ENCODE results near the gene IRF3. TPM values are rescaled to one million over a fixed set of nuclear protein-coding genes. Genes with fewer than 3 reads are reported as not detected.

Gene IRF3
- total RNA-seq, 1 experiment from 2014 or later = 205 TPM

DNA sequence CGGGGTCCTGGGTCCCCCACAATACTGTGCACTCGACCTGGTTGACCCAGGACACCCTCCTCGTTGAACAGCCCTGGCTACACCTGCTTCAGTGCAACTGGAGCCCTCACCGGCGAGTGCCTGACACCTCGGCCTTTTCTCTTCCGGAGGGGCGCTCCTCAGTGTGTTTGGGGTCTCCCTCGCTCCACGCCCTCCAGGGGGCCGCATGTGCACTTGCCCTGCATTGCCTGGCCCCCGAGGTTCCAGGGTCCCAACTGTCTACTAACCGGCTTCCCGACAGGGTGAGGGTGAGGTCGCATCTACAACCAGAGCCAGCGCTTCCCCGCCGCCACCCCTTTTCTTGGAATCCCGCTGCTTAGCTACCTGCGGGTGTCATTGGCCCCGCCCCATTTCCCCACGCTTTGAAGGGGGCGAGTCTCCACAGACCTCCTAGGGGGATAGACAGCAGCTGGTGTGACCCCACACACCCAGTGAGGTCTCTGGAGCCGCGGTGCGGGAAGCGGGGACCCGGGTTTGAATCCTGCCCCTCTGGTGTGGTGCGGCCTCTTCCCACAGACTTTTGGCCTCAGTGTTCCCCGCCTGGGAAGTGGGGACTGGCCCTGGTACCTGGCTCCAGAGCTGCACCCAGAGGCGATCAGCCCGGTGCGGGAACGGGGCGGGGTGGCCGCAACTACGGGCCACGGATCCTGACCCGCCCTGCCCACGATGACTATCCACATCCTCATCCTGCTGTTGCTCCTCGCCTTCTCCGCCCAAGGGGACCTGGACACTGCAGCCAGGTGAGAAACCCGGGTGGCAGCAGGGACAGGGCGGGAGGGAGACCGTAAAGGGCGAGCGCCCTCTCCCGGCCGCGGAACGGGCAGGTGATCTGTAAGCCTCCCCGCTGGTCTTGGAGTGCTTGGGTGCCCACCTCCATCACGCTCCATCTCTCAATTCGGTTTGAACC, 23.7 kb upstream of the IRF3 start, which contains the start of gene ADM5:
ADM5 (plus strand) TSS at position 462 of the 946 bp plus-strand sequence; CDS start at position 706, 244 bp downstream.
- peaks cover 26 to 52% of the 10 kb centered on the region in 2 experiments for H3K4me1 Mint-ChIP-seq
- H3K23ac ChIP-seq (ENCODE audit: insufficient read length, low read depth, low read length) = no peak within 1 kb of the TSS
- H4K5ac ChIP-seq (ENCODE audit: insufficient read length, low read depth, low read length) = no peak within 1 kb of the TSS
- H3K9me3 ChIP-seq (ENCODE audit: control insufficient read depth, low read depth, low read length) = no peaks in the 10 kb centered on the region
- no peak within 1 kb of the TSS for H2BK120ac ChIP-seq (ENCODE audit: low read depth, low read length, poor library complexity, severe bottlenecking)
- no peak within 1 kb of the TSS for H2BK5ac ChIP-seq (ENCODE audit: insufficient read length, low read length)
- H3K27me3 Mint-ChIP-seq (ENCODE audit: low read depth) = no peaks in the 10 kb centered on the region; the same call in 1 of the 2 replicates
- H2BK15ac ChIP-seq (ENCODE audit: low read depth, low read length) = no peak within 1 kb of the TSS
- TF ChIP-seq, protein P1, sequence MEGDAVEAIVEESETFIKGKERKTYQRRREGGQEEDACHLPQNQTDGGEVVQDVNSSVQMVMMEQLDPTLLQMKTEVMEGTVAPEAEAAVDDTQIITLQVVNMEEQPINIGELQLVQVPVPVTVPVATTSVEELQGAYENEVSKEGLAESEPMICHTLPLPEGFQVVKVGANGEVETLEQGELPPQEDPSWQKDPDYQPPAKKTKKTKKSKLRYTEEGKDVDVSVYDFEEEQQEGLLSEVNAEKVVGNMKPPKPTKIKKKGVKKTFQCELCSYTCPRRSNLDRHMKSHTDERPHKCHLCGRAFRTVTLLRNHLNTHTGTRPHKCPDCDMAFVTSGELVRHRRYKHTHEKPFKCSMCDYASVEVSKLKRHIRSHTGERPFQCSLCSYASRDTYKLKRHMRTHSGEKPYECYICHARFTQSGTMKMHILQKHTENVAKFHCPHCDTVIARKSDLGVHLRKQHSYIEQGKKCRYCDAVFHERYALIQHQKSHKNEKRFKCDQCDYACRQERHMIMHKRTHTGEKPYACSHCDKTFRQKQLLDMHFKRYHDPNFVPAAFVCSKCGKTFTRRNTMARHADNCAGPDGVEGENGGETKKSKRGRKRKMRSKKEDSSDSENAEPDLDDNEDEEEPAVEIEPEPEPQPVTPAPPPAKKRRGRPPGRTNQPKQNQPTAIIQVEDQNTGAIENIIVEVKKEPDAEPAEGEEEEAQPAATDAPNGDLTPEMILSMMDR (conservative IDR thresholded peaks at IDR 0.05) = peak; percentile 75
- H2BK20ac ChIP-seq (ENCODE audit: low read depth, low read length, poor library complexity, severe bottlenecking) = no peak within 1 kb of the TSS
- H3K27ac ChIP-seq (ENCODE audit: insufficient read length, low read depth, low read length) = no peak within 1 kb of the TSS
- no peak within 1 kb of the TSS for H3K4ac ChIP-seq (ENCODE audit: low read depth, low read length)
- peaks cover 0 to 3% of the 10 kb centered on the region in 2 experiments; a peak in 2 of 5 replicates for H3K9me3 Mint-ChIP-seq
- no peak within 1 kb of the TSS for H3K18ac ChIP-seq (ENCODE audit: insufficient read length, low read depth, low read length)
- no peak within 1 kb of the TSS for H4K8ac ChIP-seq (replicated peaks; ENCODE audit: insufficient read length, low read depth, low read length)
- no peaks in the 10 kb centered on the region for H3K27me3 ChIP-seq (ENCODE audit: insufficient read depth, low read length)
- peaks cover 19% of the 10 kb centered on the region for H3K23me2 ChIP-seq (ENCODE audit: insufficient read length, low read depth, low read length, poor library complexity, severe bottlenecking)
- H3K56ac ChIP-seq (ENCODE audit: insufficient read length, low read depth, low read length) = no peak within 1 kb of the TSS
- no peaks in the 10 kb centered on the region for H4K20me1 ChIP-seq (ENCODE audit: control insufficient read depth, insufficient read depth, insufficient read length)
- H3K27ac Mint-ChIP-seq = peak within 1 kb of the TSS; percentile 92 to 97 (median 97)
- H3K9ac ChIP-seq (ENCODE audit: extremely low read depth, insufficient read length, low read length) = peak within 1 kb of the TSS; percentile 83
- no CpG with 5 or more reads among the region's 54 CpGs for WGBS (ENCODE audit: extremely low coverage, insufficient read length, low lambda C conversion rate)
- no peaks in the 10 kb centered on the region for H3K79me2 ChIP-seq (ENCODE audit: insufficient read depth, low read length)
- no peak within 1 kb of the TSS for H2BK12ac ChIP-seq (ENCODE audit: insufficient read length, low read depth, low read length)
- no peak within 1 kb of the TSS for H2AFZ ChIP-seq (ENCODE audit: low read length)
- H3K36me3 Mint-ChIP-seq (ENCODE audit: insufficient read depth in 1 of 3, low read depth in 3 of 3) = peaks cover 26 to 55% (median 47%) of the 10 kb centered on the region in 3 experiments
- H4K91ac ChIP-seq (ENCODE audit: insufficient read length, low read depth, low read length) = no peak within 1 kb of the TSS
- no peak within 1 kb of the TSS for H3T11ph ChIP-seq (ENCODE audit: low read length)
- H3K4me1 ChIP-seq (ENCODE audit: insufficient read depth, low read length) = peaks cover 10% of the 10 kb centered on the region; the same call in 1 of the 2 replicates
- H3K14ac ChIP-seq (ENCODE audit: insufficient read depth, low read length) = peak within 1 kb of the TSS; percentile 56
- H2AK5ac ChIP-seq (ENCODE audit: insufficient read length, low read length) = no peak within 1 kb of the TSS
- peak; percentile 82 for DNase-seq
- H3K4me2 ChIP-seq (ENCODE audit: insufficient read depth, insufficient read length, low read length) = peak within 1 kb of the TSS; percentile 98
- peak within 1 kb of the TSS; percentile 83 to 98 for H3K4me3 Mint-ChIP-seq
- H3K79me1 ChIP-seq (ENCODE audit: insufficient read depth, low read depth, low read length, poor library complexity, severe bottlenecking) = no peaks in the 10 kb centered on the region
